ENCODE data around the gene GABRB1. TPM values are rescaled to one million over a fixed set of nuclear protein-coding genes. Genes with fewer than 3 reads are reported as not detected.

Gene GABRB1
- total RNA-seq, 4 donors from 2014 or later, result 0.24 TPM; not detected in 3

- Histone ChIP-seq H3K27ac (no peak overlapping the region), H3K4me3 (replicated peaks in 1 of 3) (no peak overlapping the region), H3K27me3 (no peaks in the 10 kb centered on the region), H3K4me1 (no peaks in the 10 kb centered on the region), H3K36me3 (no peaks in the 10 kb centered on the region), H3K9me3 (no peaks in the 10 kb centered on the region)
- intact Hi-C loops (cut with DNase I), result no loop called here
- TF ChIP-seq POLR2A (IDR thresholded peaks at IDR 0.05), result no peak
- no peak for TF ChIP-seq CTCF (IDR thresholded peaks at IDR 0.05)
- DNase-seq, result no peak
These were observed 20.9 kb upstream of the GABRB1 start for GRCh38 chr4:47010347-47010911.

- H3K4me3 ChIP-seq (replicated peaks in 1 of 3), result no peak overlapping the region
- intact Hi-C loops (cut with DNase I), result no loop called here
- TF ChIP-seq POLR2A (IDR thresholded peaks at IDR 0.05), result no peak
- no peaks in the 10 kb centered on the region for H3K4me1 ChIP-seq
- H3K9me3 ChIP-seq, result no peaks in the 10 kb centered on the region
- DNase-seq, result no peak
- 61 to 64% methylated on average over 2 of the region's 2 CpGs for WGBS, 2 donors
- no peaks in the 10 kb centered on the region for H3K36me3 ChIP-seq
- no peak overlapping the region for H3K27ac ChIP-seq
- H3K27me3 ChIP-seq, result no peaks in the 10 kb centered on the region
These were observed 20.4 kb upstream of the GABRB1 start for GRCh38 chr4:47010912-47011446.

- no peaks in the 10 kb centered on the region for H3K36me3 ChIP-seq
- H3K4me1 ChIP-seq, result no peaks in the 10 kb centered on the region
- no peaks in the 10 kb centered on the region for H3K9me3 ChIP-seq
- TF ChIP-seq CTCF (IDR thresholded peaks at IDR 0.05) (no peak), POLR2A (IDR thresholded peaks at IDR 0.05) (no peak)
- no peak overlapping the region for H3K27ac ChIP-seq
- no peaks in the 10 kb centered on the region for H3K27me3 ChIP-seq
- intact Hi-C loops (cut with DNase I), result no loop called here
- no peak overlapping the region for H3K4me3 ChIP-seq (replicated peaks in 1 of 3)
- no peak for DNase-seq
These were observed 18.7 kb upstream of the GABRB1 start for GRCh38 chr4:47012676-47013075.

- DNase-seq, result no peak
- Histone ChIP-seq H3K4me1 (no peaks in the 10 kb centered on the region), H3K36me3 (no peaks in the 10 kb centered on the region), H3K9me3 (no peaks in the 10 kb centered on the region), H3K4me3 (replicated peaks in 1 of 3) (no peak overlapping the region), H3K27ac (no peak overlapping the region), H3K27me3 (no peaks in the 10 kb centered on the region)
- 83% methylated on average over 3 of the region's 3 CpGs for WGBS, 2 donors
- intact Hi-C loops (cut with DNase I), result no loop called here
- TF ChIP-seq CTCF (IDR thresholded peaks at IDR 0.05), result no peak
- no peak for TF ChIP-seq POLR2A (IDR thresholded peaks at IDR 0.05)
These were observed 18.0 kb upstream of the GABRB1 start for GRCh38 chr4:47013373-47013772.

- Histone ChIP-seq H3K27ac (no peak overlapping the region), H3K4me1 (no peaks in the 10 kb centered on the region), H3K9me3 (no peaks in the 10 kb centered on the region), H3K36me3 (no peaks in the 10 kb centered on the region), H3K27me3 (no peaks in the 10 kb centered on the region), H3K4me3 (replicated peaks in 1 of 3) (no peak overlapping the region)
- intact Hi-C loops (cut with DNase I), result no loop called here
- DNase-seq, result no peak
- no peak for TF ChIP-seq CTCF (IDR thresholded peaks at IDR 0.05)
- no peak for TF ChIP-seq POLR2A (IDR thresholded peaks at IDR 0.05)
- 87 to 88% methylated on average over 4 of the region's 4 CpGs for WGBS, 2 donors
These were observed 14.3 kb upstream of the GABRB1 start for GRCh38 chr4:47017081-47017480.

All from thyroid gland (tissue), 4 donors.